GM11168 (cell line): ENCODE data around the gene SEMA7A.

ENCODE experiments used
- in situ Hi-C: fragments of 300-500 bp; cut with MboI; formaldehyde crosslinking; loops from one replicate; pipeline ENCODE4 v1.12.0; 2022; ENCODE audit warnings: low sequenced_read_pairs; ENCODE audit not compliant: unreplicated experiment

The SEMA7A gene

DNA sequence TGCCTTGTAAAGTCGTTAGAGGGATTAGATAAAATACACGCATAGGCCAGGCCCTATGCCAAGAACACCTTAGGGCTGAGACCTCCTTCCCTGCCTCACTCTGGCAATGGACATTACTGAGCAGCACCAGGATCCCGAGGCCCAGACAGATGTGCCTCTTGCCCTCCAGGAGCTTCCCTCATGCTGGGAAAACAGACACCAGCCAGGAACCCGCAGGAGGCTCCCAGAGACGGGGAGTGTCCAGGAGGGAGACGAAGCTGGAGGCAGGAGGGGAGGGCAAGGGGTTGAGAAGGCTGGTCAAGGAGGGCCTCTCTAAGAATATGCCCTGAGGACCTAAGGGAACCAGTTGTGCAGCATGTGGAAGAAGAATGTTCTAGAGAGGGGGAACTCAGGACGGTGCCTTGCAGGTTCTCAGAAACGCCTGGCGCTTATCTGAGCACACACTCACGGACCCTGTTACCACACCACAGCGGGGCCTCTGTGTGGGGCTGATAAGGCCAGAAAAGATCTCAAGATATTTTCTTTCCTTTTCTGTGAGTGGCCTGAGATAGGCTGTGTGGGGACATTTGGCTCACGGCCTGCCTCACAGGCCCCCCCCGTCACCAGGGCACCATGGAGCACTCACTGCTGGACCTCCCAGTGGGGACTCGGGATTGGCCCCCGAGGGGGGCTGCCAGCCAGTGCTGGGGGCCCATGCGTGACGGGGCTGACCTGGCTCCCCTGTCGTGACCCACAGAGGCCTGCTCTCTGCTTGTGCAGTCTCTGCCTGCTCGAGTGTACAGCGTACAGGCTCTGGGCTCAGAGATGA lies 44.3 kb downstream of the SEMA7A start:
- in situ Hi-C loops: loop anchor here (5.0 kb wide), 1 partner anchor 43 kb away; the partner anchor contains the start of gene SEMA7A

- in situ Hi-C loops: loop anchor here (5.0 kb wide), 1 partner anchor 44 kb away; the partner anchor contains the start of gene SEMA7A
These were observed 45.3 kb downstream of the SEMA7A start for GRCh38 chr15:74388363-74388951.

GRCh38 chr15:74387621-74388362 lies 46.0 kb downstream of the SEMA7A start:
- in situ Hi-C loops: loop anchor here (5.0 kb wide), 1 partner anchor 45 kb away; the partner anchor contains the start of gene SEMA7A

DNA sequence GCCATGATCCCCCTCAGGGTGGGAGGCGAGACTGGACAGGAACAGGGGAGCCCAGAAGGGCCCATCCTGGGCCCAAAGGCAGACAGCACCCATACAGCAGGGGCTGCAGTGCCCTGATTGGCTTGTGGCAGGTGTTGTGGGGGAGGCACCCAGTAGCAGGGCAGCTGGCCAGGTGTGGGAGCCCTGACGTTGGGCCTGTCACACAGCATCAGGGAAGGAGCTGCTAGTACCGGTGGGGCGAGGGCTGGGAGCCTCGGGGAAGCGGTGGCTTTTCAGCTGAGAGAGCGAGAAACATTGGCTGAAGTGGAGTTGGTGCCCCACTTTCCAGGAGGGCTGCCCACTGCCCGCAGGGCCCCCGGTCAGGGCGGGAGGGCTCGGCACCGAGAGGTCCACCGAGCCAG lies 46.6 kb downstream of the SEMA7A start:
- in situ Hi-C loops: loop anchor here (5.0 kb wide), 1 partner anchor 45 kb away; the partner anchor contains the start of gene SEMA7A

DNA sequence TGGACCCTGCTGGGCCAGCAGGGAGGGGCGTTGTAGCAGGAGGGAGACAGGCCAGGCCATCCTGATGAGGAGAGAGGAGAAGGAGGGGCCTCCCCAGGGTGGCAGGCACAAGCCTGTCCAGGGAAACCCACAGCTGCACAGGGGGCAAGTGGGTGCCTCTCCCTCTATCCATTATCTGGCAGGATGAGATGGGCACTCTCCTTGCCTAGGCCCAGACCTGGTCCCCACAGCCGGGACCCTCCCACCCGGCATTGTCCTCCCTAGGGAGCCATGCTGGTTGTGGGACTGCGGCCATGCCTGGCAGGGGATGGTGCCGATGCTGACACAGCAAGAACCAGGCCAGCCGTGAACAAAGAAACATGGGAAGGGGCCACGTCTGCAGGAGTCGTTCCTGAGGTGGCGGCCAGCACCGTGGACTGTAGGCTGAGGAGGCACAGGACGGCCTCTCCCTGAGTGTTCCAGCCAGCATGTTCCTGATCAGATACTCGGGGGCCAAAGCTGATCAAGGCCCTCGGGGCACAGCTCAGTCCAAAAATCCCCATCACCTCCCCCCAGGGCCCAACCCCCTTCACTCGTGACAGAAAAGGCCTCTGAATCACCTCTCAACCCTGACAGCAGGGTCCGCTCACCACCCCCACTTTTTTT lies 47.1 kb downstream of the SEMA7A start:
- in situ Hi-C loops: loop anchor here (5.0 kb wide), 1 partner anchor 46 kb away; the partner anchor contains the start of gene SEMA7A

- in situ Hi-C loops: loop anchor here (5.0 kb wide), 1 partner anchor 47 kb away; the partner anchor contains the start of gene SEMA7A
These were observed 48.0 kb downstream of the SEMA7A start for GRCh38 chr15:74385733-74386132.

DNA sequence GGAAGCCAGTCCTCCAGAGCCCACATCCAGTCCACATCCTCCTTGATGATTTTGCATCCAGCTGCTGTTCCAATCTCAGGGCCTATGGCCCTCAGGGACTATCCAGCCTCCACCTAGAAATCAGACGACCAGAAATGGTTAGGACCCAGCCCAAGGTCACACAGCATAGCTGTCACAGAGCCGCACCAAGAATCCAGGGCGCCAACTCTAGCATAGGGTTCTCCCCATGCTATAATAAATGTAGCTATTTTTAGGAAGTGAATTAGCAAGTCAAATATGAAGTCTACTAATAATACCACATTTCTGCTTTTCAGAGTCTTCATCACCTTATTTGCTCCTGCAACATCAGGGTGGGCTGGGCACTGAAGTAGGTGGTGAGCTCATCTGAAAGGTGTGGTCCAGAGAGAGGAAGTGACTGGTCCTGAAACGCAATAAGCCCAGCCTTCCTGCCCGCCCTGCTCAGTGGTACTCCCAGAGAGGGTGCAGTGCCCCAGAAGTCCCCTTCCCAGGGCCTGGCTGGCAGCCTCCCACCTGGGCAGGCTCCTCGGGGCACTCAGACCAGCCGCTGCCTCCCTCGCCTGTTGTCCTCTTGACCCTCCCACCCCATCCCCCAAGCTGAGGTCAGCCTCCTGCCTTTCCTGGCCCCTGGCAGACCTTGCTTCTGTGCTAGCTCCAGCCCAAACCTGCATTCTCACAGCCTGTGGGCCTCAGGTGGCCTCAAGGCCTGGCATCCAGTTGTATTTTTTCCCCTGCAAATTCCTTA lies 48.7 kb downstream of the SEMA7A start:
- in situ Hi-C loops: loop anchor here (5.0 kb wide), 1 partner anchor 47 kb away; the partner anchor contains the start of gene SEMA7A

GRCh38 chr15:74384566-74384880 lies 49.2 kb downstream of the SEMA7A start:
- in situ Hi-C loops: no loop called here

- in situ Hi-C loops: no loop called here
These were observed 49.8 kb downstream of the SEMA7A start for GRCh38 chr15:74383695-74384565.

GRCh38 chr15:74383286-74383685 lies 50.5 kb downstream of the SEMA7A start:
- in situ Hi-C loops: no loop called here

- in situ Hi-C loops: no loop called here
These were observed 51.5 kb downstream of the SEMA7A start for GRCh38 chr15:74382004-74382816.

DNA sequence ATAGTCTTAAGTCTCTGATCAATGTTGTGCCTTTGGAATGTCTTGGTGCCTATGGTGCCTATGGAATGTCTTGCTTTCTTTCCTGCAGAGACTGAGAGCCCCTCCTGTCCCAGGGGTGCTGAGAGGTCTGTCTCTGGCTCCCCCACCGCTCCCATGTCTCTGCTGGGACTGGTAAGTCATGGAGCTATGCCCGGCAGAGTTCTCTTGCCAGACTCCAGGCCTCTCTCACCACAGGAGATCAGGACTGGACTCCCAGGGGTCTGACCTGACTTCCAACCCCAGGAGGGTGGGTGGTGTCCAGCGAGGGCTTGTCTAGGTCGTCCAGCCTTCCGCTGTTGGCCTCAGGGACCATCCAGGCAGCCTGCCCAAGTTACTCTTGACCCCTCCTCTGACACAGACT lies 52.3 kb downstream of the SEMA7A start:
- in situ Hi-C loops: no loop called here

DNA sequence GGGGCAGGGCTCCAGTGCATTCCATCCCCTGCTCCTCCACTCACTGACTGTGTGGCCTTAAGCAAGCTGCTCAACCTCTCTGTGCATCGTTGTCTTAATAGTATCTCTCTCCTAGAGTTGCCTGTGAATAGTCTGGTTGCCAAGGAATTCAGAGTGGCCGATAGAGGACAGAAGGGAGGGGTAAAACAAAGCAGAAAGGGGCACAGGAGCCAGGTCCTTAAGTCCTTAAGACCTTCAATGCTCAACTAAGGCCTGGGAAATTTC lies 52.6 kb downstream of the SEMA7A start:
- in situ Hi-C loops: no loop called here

- in situ Hi-C loops: no loop called here
These were observed 53.2 kb downstream of the SEMA7A start for GRCh38 chr15:74380361-74381189.

- in situ Hi-C loops: loop anchor here (10.0 kb wide), 2 partner anchors 246 to 456 kb away; no protein-coding TSS in a partner anchor
These were observed 54.9 kb downstream of the SEMA7A start for GRCh38 chr15:74378848-74379247.

- in situ Hi-C loops: loop anchor here (10.0 kb wide), 2 partner anchors 247 to 457 kb away; no protein-coding TSS in a partner anchor
These were observed 55.7 kb downstream of the SEMA7A start for GRCh38 chr15:74377831-74378766.
